ENCODE measurements around the gene STARD13.
A peak's percentile ranks its signal among the peaks of the same experiment; 100 is the strongest.
"Not testable (repeated sequence)": the region's sequence is repeated elsewhere in the genome, so short reads cannot be mapped to it uniquely, and the experiment has no call there.

STARD13 gene

DNA sequence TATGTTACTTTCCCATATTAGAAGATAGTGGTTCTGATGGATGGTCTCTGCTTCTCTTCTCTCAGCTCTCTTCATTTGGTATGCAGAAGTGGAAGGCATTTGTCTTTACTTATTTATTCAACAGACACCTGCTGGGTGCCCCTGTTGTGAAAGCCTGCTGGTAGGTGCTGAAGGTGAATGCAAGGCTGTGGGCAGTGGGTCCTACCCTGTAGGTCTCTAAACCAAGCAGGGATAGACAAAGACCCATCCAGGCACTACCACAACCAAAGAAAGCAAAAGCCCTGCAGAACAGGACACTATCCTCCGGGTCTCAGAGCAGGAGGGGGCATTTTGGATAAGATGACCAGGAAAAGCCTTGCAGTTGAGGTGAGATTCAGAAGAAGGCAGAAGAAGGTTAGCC lies 106.1 kb downstream of the STARD13 start:
- Histone ChIP-seq H3K23ac (ENCODE audit: low read length) (no peak overlapping the region), H3K27me3 (ENCODE audit: insufficient read depth, low read length, poor library complexity) (no peaks in the 10 kb centered on the region), H3K4me3 (ENCODE audit: low read length) (no peak overlapping the region), H3K79me2 (ENCODE audit: control insufficient read depth, insufficient read depth, low read length) (no peaks in the 10 kb centered on the region), H3K4me2 (ENCODE audit: low read length) (no peak overlapping the region), H3K4me1 (ENCODE audit: control insufficient read depth, low read depth, low read length) (peaks cover 7% of the 10 kb centered on the region), H3K27ac (ENCODE audit: low read depth, low read length) (no peak overlapping the region), H2BK120ac (ENCODE audit: low read depth, low read length) (no peak overlapping the region), H3K56ac (ENCODE audit: low read length) (no peak overlapping the region), H3K79me1 (ENCODE audit: low read length) (no peaks in the 10 kb centered on the region), H3K36me3 (ENCODE audit: control insufficient read depth, insufficient read depth, low read length) (no peaks in the 10 kb centered on the region), H3K18ac (ENCODE audit: low read length) (no peak overlapping the region), H2BK5ac (ENCODE audit: low read length) (no peak overlapping the region), H2BK15ac (replicated peaks; ENCODE audit: low read depth) (no peak overlapping the region), H4K5ac (ENCODE audit: low read length) (no peak overlapping the region), H4K8ac (ENCODE audit: low read depth, low read length) (no peak overlapping the region), H3K9ac (ENCODE audit: low read length) (no peak overlapping the region), H3K4ac (ENCODE audit: low read depth, low read length) (peak overlapping the region; percentile 25), H2AK5ac (ENCODE audit: low read length) (no peak overlapping the region)
- no peak for DNase-seq
- WGBS (ENCODE audit: extremely low coverage, insufficient coverage, low lambda C conversion rate), result no CpG with 5 or more reads among the region's 1 CpG

GRCh38 chr13:33178209-33178840 lies 107.2 kb downstream of the STARD13 start:
- no peak overlapping the region for H2AK5ac ChIP-seq (ENCODE audit: low read length)
- no peak overlapping the region for H3K4me3 ChIP-seq (ENCODE audit: low read length)
- no peak overlapping the region for H2BK120ac ChIP-seq (ENCODE audit: low read depth, low read length)
- H3K79me2 ChIP-seq (ENCODE audit: control insufficient read depth, insufficient read depth, low read length), result no peaks in the 10 kb centered on the region
- H3K23ac ChIP-seq (ENCODE audit: low read length), result no peak overlapping the region
- H3K27me3 ChIP-seq (ENCODE audit: insufficient read depth, low read length, poor library complexity), result no peaks in the 10 kb centered on the region
- H2BK15ac ChIP-seq (replicated peaks; ENCODE audit: low read depth), result no peak overlapping the region
- no peak for DNase-seq
- H3K56ac ChIP-seq (ENCODE audit: low read length), result no peak overlapping the region
- no peak overlapping the region for H3K27ac ChIP-seq (ENCODE audit: low read depth, low read length)
- H3K4ac ChIP-seq (ENCODE audit: low read depth, low read length), result no peak overlapping the region
- H3K9ac ChIP-seq (ENCODE audit: low read length), result no peak overlapping the region
- no peak overlapping the region for H2BK5ac ChIP-seq (ENCODE audit: low read length)
- WGBS (ENCODE audit: extremely low coverage, insufficient coverage, low lambda C conversion rate), result no CpG with 5 or more reads among the region's 4 CpGs
- no peak overlapping the region for H4K8ac ChIP-seq (ENCODE audit: low read depth, low read length)
- H3K36me3 ChIP-seq (ENCODE audit: control insufficient read depth, insufficient read depth, low read length), result no peaks in the 10 kb centered on the region
- no peak overlapping the region for H3K18ac ChIP-seq (ENCODE audit: low read length)
- H3K79me1 ChIP-seq (ENCODE audit: low read length), result no peaks in the 10 kb centered on the region
- peaks cover 7% of the 10 kb centered on the region for H3K4me1 ChIP-seq (ENCODE audit: control insufficient read depth, low read depth, low read length)
- H4K5ac ChIP-seq (ENCODE audit: low read length), result no peak overlapping the region
- H3K4me2 ChIP-seq (ENCODE audit: low read length), result no peak overlapping the region

DNA sequence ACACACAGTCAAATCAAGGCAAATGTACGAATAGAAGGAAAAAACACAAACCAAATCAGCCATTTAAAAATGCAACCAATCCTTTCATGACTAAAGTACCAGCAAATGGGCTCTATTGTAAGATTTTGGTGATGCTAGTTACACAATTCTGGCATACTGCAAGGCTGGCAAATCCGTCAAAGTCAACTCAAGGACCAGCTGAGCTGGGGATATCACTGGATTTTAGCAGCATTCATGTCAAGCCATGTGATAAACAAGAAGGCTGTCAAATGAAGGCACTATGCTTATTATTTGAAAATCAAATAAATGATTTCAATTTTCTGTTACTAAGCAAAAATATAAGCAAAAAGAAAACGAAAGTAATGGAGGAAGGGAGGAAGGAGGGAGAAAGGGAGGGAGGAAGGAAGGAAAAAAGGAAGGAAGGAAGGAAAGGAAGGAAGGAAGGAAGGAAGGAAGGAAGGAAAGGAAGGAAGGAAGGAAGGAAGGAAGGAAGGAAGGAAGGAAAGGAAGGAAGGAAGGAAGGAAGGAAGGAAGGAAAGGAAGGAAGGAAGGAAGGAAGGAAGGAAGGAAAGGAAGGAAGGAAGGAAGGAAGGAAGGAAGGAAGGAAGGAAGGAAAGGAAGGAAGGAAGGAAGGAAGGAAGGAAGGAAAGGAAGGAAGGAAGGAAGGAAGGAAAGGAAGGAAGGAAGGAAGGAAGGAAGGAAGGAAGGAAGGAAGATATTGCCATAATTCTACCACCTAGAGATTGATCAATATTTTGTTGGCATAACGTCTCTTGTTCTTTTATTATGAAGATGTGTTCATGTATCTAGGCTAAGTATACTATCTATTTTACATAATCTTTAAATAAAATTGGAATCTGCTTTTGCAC lies 108.0 kb downstream of the STARD13 start:
- H3K4me3 ChIP-seq (ENCODE audit: low read length); H3K27ac ChIP-seq (ENCODE audit: low read depth, low read length); H3K4me2 ChIP-seq (ENCODE audit: low read length); H3K4ac ChIP-seq (ENCODE audit: low read depth, low read length); H2BK120ac ChIP-seq (ENCODE audit: low read depth, low read length); H3K27me3 ChIP-seq (ENCODE audit: insufficient read depth, low read length, poor library complexity); H3K79me2 ChIP-seq (ENCODE audit: control insufficient read depth, insufficient read depth, low read length); H3K56ac ChIP-seq (ENCODE audit: low read length); H3K4me1 ChIP-seq (ENCODE audit: control insufficient read depth, low read depth, low read length); H3K23ac ChIP-seq (ENCODE audit: low read length); H4K5ac ChIP-seq (ENCODE audit: low read length); H2BK15ac ChIP-seq (replicated peaks; ENCODE audit: low read depth); H3K79me1 ChIP-seq (ENCODE audit: low read length); H2AK5ac ChIP-seq (ENCODE audit: low read length); DNase-seq; H4K8ac ChIP-seq (ENCODE audit: low read depth, low read length); H3K9ac ChIP-seq (ENCODE audit: low read length); H3K36me3 ChIP-seq (ENCODE audit: control insufficient read depth, insufficient read depth, low read length); H3K18ac ChIP-seq (ENCODE audit: low read length); H2BK5ac ChIP-seq (ENCODE audit: low read length): not testable (repeated sequence)
- 100% methylated on average over 1 of the region's 4 CpGs for WGBS (ENCODE audit: extremely low coverage, insufficient coverage, low lambda C conversion rate)

GRCh38 chr13:33176526-33176925 lies 109.0 kb downstream of the STARD13 start:
- DNase-seq, result no peak
- H3K27me3 ChIP-seq (ENCODE audit: insufficient read depth, low read length, poor library complexity), result no peaks in the 10 kb centered on the region
- WGBS (ENCODE audit: extremely low coverage, insufficient coverage, low lambda C conversion rate), result no CpG with 5 or more reads among the region's 1 CpG

DNA sequence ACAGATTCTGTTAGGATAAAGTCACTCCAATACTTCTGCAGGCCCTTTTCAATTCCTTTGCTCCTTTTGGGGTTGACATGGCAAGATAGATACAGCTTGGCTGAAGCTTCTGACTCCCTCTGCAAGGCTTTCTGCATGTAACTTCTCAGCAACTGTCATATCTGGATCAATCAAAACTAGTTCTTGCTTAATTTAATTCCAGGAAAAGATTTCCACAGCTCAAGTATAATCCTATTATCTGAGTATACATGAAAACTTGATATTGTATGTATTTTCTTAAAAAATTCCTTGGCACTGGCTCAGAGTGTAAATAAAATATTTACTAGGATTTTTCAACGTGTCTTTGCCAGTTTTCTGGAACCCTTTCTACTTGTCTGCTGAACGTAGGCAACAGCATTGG lies 109.6 kb downstream of the STARD13 start:
- no peak overlapping the region for H3K4me3 ChIP-seq (ENCODE audit: low read length)
- H4K8ac ChIP-seq (ENCODE audit: low read depth, low read length), result no peak overlapping the region
- no peak overlapping the region for H4K5ac ChIP-seq (ENCODE audit: low read length)
- no peak overlapping the region for H2BK15ac ChIP-seq (replicated peaks; ENCODE audit: low read depth)
- no peak overlapping the region for H3K27ac ChIP-seq (ENCODE audit: low read depth, low read length)
- H2AK5ac ChIP-seq (ENCODE audit: low read length), result no peak overlapping the region
- no peaks in the 10 kb centered on the region for H3K36me3 ChIP-seq (ENCODE audit: control insufficient read depth, insufficient read depth, low read length)
- H3K4me1 ChIP-seq (ENCODE audit: control insufficient read depth, low read depth, low read length), result peaks cover 7% of the 10 kb centered on the region
- H3K23ac ChIP-seq (ENCODE audit: low read length), result no peak overlapping the region
- no peak overlapping the region for H3K18ac ChIP-seq (ENCODE audit: low read length)
- no peaks in the 10 kb centered on the region for H3K79me2 ChIP-seq (ENCODE audit: control insufficient read depth, insufficient read depth, low read length)
- no peak for DNase-seq
- no peak overlapping the region for H3K56ac ChIP-seq (ENCODE audit: low read length)
- H3K79me1 ChIP-seq (ENCODE audit: low read length), result no peaks in the 10 kb centered on the region
- no peak overlapping the region for H3K4ac ChIP-seq (ENCODE audit: low read depth, low read length)
- WGBS (ENCODE audit: extremely low coverage, insufficient coverage, low lambda C conversion rate), result no CpG with 5 or more reads among the region's 2 CpGs
- no peaks in the 10 kb centered on the region for H3K27me3 ChIP-seq (ENCODE audit: insufficient read depth, low read length, poor library complexity)
- H3K4me2 ChIP-seq (ENCODE audit: low read length), result no peak overlapping the region
- no peak overlapping the region for H2BK5ac ChIP-seq (ENCODE audit: low read length)
- H2BK120ac ChIP-seq (ENCODE audit: low read depth, low read length), result no peak overlapping the region
- no peak overlapping the region for H3K9ac ChIP-seq (ENCODE audit: low read length)

More at GRCh38 chr13:33176526-33176925, 109.0 kb downstream of the STARD13 start:
- Histone ChIP-seq H2BK120ac (ENCODE audit: low read depth, low read length) (no peak overlapping the region), H2AK5ac (ENCODE audit: low read length) (no peak overlapping the region), H3K4me1 (ENCODE audit: control insufficient read depth, low read depth, low read length) (peaks cover 7% of the 10 kb centered on the region), H3K23ac (ENCODE audit: low read length) (no peak overlapping the region), H3K27ac (ENCODE audit: low read depth, low read length) (no peak overlapping the region), H3K79me2 (ENCODE audit: control insufficient read depth, insufficient read depth, low read length) (no peaks in the 10 kb centered on the region), H3K79me1 (ENCODE audit: low read length) (no peaks in the 10 kb centered on the region), H4K5ac (ENCODE audit: low read length) (no peak overlapping the region), H2BK5ac (ENCODE audit: low read length) (no peak overlapping the region), H3K4me3 (ENCODE audit: low read length) (no peak overlapping the region), H4K8ac (ENCODE audit: low read depth, low read length) (no peak overlapping the region), H3K9ac (ENCODE audit: low read length) (no peak overlapping the region), H3K4me2 (ENCODE audit: low read length) (no peak overlapping the region), H3K4ac (ENCODE audit: low read depth, low read length) (no peak overlapping the region), H3K36me3 (ENCODE audit: control insufficient read depth, insufficient read depth, low read length) (no peaks in the 10 kb centered on the region), H3K18ac (ENCODE audit: low read length) (no peak overlapping the region), H3K56ac (ENCODE audit: low read length) (no peak overlapping the region), H2BK15ac (replicated peaks; ENCODE audit: low read depth) (no peak overlapping the region)
